HG03457 (cell line): ENCODE results near the gene KIR3DL1.
"Not testable (repeated sequence)": the region's sequence is repeated elsewhere in the genome, so short reads cannot be mapped to it uniquely, and the experiment has no call there.

Experiments
- ATAC-seq: cut with Tn5 transposase; IDR thresholded peaks from one replicate; pipeline ENCODE4 v1.9.1; 2021; ENCODE audit warnings: moderate number of reproducible peaks; ENCODE audit not compliant: unreplicated experiment

The KIR3DL1 gene

GRCh38 chr19:54806516-54806838 is 9.8 kb upstream of the KIR3DL1 start:
- no peak for ATAC-seq

DNA sequence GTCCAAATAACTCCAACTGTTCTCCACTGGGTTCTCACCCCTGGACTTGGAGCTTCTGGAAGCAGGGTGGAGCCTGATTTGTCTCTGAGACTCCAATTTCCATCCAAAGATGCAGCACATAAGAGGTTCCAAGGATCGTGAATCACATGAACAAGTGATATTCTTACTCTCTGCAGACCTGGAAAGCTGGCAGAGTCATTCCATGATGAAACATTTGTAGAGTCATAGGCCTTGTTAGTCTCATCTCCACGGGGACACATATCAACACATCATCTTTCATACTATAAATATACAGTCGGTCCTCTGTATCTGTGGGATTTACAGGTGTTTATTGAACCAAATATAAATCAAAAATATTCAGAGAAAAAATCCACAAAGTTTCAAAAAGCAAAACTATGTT is 1.7 kb upstream of the KIR3DL1 start:
- not testable (repeated sequence) for ATAC-seq

GRCh38 chr19:54817670-54818536 is 1.6 kb downstream of the KIR3DL1 start:
- no peak for ATAC-seq

- ATAC-seq: not testable (repeated sequence)
Measured at GRCh38 chr19:54824416-54824815, 8.1 kb downstream of the KIR3DL1 start.

DNA sequence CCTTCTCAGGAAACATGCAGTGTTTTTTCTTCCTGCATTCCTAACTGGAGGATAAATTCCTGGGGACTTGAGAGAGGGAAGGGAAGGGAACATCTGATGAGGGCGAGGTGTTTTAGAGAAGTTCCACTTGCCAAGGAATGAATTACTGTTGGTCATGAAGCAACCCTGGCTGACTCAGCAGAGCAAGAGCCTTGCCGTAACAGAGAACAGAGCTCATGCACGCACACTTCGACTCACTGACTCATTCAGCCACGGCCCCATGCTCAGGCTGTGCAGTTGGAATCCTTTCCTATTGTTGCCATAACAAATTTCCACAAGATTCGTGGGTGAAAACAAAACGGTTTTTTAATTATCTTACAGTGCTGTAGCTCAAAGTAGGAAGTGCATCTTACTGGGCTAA is 9.1 kb downstream of the KIR3DL1 start:
- not testable (repeated sequence) for ATAC-seq

DNA sequence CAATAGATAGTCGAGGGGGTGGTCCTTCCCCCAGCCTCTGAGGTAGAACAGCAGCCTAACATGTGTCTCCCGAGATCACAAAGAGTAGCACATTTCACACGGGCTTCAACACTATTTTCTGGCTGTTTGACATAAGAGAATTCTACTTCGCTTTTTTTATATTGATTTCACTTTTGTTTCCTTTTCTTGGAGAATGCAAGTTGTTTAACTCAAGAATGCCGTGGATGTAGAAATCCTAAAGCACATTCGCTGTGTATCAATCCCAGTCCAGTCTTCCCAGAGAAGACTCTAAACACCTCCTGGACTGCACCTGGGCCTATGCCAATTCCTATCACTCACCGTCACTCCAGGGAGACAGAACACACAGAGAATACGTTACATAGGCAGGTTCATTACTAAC is 11.8 kb downstream of the KIR3DL1 start:
- not testable (repeated sequence) for ATAC-seq

- not testable (repeated sequence) for ATAC-seq
Measured at GRCh38 chr19:54832496-54832895, 16.2 kb downstream of the KIR3DL1 start, which contains the start of gene KIR2DS4. TSS of gene KIR2DS4 (plus strand) at chr19:54832676.

DNA sequence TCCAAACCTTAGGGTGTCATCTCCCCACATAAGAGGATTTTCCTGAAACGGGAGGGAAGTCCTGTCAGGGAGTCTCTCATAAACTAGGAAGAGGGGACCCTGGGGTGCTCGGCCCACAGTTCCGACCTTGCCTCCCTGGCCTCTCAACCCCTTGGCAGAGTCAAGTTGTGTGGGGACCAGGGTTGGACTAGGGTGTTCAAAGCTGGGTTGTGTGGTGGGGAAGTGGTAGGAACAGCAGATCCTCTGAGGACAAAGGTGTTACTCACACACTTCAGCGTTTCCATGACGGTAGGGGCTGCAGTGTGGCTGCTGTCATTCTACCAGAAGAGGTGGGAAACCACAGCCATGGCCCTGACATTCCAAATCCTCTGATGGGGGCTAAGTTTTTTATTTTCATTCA is 18.9 kb downstream of the KIR3DL1 start:
- not testable (repeated sequence) for ATAC-seq

GRCh38 chr19:54837522-54837921 is 21.3 kb downstream of the KIR3DL1 start:
- ATAC-seq: not testable (repeated sequence)

- not testable (repeated sequence) for ATAC-seq
Measured at GRCh38 chr19:54843171-54843570, 26.9 kb downstream of the KIR3DL1 start.

DNA sequence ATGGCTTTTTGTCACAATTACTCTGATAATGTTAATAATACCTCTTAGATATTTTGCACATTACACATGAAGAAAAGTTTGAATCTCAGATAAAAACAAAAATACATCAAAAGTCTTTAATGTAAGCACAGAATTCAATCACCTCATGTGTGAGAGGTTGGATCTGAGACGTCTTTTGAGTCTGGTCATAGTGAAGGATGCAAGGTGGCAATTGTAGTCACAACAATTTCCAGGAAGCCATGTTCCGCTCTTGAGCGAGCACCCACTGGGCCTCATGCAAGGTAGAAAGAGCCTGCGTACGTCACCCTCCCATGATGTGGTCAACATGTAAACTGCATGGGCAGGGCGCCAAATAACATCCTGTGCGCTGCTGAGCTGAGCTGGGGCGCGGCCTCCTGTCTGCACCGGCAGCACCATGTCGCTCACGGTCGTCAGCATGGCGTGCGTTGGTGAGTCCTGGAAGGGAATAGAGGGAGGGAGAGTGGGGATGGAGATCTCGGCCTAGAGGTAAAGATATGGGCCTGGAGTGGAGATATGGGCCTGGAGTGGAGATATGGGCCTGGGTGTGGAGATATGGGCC is 33.9 kb downstream of the KIR3DL1 start, which contains the start of gene KIR3DL2:
Gene KIR3DL2 (plus strand): TSS at position 383 of the 580 bp plus-strand sequence. CDS start 33 bp downstream, at position 416.
- not testable (repeated sequence) for ATAC-seq

DNA sequence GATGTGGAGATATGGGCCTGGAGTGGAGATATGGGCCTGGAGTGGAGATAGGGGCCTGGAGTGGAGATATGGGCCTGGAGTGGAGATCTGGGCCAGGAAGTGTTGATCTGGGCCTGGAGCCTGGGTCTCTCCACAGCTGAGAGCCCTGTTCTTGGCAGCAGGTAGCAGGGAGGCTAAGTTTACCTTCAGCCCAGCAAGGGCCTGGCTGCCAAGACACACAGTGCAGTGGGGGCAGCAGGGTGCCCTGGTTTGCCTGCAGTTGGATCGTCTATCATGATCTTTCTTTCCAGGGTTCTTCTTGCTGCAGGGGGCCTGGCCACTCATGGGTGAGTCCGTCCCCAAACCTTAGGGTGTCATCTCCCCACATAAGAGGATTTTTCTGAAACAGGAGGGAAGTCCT is 34.7 kb downstream of the KIR3DL1 start:
- no peak for ATAC-seq

DNA sequence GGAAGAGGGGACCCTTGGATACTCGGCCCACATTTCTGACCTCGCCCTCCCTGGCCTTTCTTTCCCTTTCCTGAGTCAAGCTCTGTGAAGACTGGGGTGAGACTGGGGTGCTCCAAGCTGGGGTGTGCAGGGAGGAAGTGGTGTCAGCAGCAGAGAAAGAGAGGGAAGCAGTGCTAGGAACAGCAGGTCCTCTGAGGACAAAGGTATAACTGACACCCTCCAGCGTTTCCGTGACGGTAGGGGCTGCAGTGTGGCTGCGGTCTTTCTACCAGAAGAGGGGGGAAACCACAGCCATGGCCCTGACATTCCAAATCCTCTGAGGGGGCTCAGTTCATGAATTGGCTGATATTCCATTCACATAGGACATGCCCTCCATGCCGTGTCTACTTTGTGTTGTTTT is 35.1 kb downstream of the KIR3DL1 start:
- no peak for ATAC-seq

DNA sequence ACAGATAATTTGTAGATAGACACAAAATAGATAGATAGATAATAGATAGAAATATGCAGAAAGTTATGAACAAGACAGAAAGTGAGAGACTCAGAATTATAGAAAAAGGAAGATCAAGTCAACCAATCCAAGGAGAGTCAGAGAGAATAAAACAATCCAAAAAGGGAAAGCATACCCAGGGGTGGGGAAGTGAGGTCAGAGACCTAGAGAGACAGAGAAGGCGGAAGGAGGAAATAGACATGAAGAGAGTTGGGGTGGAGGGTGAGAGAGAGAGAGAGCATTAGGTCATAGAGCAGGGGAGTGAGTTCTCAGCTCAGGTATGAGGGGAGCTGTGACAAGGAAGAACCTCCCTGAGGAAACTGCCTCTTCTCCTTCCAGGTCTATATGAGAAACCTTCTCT is 39.0 kb downstream of the KIR3DL1 start:
- not testable (repeated sequence) for ATAC-seq

DNA sequence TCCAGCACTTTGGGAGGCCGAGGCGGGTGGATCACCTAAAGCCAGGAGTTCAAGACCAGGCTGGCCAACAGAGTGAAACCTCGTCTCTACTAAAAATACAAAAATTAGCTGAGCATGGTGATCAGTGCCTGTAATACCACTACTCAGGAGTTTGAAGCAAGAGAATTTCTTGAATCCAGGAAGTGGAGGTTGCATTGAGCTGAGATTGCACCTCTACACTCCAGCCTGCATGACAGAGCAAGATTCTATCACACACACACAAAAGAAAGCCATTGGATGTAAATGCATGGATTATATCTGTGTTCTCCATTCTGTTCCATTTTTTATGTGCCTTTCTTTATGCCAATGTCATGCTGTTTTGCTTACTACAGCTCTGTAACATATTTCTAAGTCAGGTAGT is 42.2 kb downstream of the KIR3DL1 start:
- not testable (repeated sequence) for ATAC-seq

DNA sequence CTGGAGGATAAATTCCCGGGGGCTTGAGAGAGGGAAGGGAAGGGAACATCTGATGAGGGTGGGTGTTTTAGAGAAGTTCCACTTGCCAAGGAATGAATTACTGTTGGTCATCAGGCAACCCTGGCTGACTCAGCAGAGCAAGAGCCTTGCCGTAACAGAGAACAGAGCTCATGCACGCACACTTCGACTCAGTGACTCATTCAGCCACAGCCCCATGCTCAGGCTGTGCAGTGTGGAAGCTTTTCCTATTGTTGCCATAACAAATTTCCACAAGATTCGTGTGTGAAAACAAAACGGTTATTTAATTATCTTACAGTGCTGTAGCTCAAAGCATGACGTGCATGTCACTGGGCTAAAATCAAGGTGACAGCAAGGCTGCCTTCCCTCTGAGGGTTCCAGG is 43.2 kb downstream of the KIR3DL1 start:
- not testable (repeated sequence) for ATAC-seq

GRCh38 chr19:54863459-54863858 is 47.2 kb downstream of the KIR3DL1 start:
- ATAC-seq: not testable (repeated sequence)

GRCh38 chr19:54871696-54872095 is 55.4 kb downstream of the KIR3DL1 start:
- no peak for ATAC-seq

DNA sequence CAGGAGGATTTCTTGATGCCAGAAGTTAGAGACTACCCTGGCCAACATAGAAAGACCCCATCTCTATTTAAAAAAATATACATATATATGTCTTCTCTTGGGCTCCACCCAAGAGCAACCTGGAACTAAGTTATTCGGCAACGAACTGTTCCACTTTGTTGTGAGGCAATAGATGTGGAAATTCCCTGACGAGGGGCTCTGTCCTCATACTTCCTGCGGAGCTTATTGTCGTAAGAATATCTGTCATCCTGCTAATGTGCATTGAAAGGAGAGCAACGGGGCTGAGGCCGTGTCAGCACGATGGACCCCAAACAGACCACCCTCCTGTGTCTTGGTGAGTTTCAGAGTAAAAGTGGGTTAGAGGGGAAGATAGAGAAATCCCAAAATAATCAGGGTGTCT is 57.7 kb downstream of the KIR3DL1 start, which contains the start of gene FCAR:
Gene FCAR (plus strand): TSS at position 246 of the 400 bp plus-strand sequence. CDS start 55 bp downstream, at position 301.
- ATAC-seq: no peak

DNA sequence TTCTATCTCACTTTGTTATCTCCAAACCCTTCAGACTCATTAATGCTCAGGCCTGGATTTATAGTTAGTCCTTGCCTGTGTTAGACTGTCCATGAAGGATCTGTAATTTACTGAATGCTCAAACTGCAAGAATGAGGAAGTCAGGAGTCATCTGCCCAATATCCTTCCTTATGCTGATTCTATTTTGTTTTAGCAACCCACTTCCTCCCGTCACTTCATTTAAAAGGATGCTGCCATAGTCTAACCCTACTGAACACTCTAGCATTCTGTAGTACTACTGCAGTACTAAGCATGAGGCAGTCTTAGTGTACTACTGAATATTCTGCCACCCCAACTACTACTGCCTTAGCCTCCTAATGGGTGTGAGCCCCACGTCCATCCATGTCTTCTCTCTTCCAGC is 59.2 kb downstream of the KIR3DL1 start:
- ATAC-seq: no peak

DNA sequence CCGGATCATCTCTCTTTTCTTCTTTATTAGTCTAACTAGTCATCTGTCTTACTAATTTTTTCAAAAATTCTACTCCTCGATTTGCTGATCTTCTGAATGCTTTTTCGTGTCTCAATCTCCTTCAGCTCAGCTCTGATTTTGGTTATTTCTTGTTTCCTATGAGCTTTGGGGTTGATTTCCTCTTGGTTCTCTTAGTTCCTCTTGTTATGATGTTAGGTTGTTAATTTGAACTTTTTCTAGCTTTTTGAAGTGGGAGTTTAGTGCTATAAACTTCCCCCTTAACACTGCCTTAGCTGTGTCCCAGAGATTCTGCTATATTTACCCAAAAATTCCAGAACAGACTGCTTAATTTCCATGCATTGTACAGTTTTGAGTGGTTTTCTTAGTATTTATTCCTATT is 61.2 kb downstream of the KIR3DL1 start:
- ATAC-seq: no peak
